GM20431 (cell line): Measurements from ENCODE around the gene SDF4.
"Not testable (repeated sequence)": the region's sequence is repeated elsewhere in the genome, so short reads cannot be mapped to it uniquely, and the experiment has no call there.

Experiments used
- in situ Hi-C: fragments of 300-500 bp; cut with MseI, MboI; formaldehyde crosslinking; loops from one replicate; pipeline ENCODE4 v1.15.0; 2020; ENCODE audit warnings: low sequenced_read_pairs; ENCODE audit not compliant: unreplicated experiment

SDF4 gene

DNA sequence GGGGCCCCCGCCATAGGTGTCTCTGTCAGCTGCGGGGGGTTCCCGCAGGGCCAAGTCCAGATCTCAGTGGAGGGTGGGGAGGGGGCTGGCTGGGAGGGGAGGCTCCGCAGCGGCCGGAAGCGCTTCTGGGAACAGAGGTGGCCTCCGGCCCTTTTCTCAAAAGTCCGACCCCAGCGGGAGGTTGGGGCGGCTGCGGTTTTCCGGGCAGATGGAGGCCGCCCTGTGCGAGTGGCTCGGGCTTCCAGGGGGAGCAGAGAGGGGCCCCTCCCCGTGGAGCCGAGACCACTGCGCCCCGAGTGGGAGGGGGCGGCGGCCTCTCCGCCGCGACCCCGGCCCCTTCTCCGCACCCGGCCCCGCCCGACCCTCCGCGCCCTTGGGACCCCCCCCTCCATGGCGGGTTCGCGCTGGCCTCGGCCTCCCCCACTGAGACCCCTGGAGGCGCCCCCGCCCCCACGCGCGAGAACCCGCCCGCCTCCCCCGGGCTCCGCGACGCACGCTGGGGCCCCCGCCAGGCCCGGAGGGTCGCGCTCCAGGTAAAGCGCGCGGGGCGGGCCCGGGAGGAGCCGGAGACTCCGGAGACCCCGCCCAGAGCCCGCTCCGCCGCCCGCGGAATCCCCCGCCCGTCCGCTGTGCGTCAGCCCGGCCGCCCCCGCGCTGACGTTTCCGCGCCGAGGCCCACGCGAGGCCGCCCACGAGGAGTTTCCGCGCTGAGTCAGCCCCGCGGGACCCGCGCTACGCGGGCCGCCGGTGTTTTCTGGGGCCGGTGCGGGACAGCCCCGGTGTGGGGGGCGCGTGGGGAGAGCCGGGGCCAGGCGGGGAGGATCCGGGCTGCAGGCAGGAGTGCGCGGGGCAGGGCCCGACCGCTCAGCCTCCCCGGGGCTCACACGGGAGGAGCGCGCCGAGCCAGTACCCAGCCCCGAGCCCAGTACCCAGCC lies 30.7 kb downstream of the SDF4 start:
- in situ Hi-C loops, result no loop called here

DNA sequence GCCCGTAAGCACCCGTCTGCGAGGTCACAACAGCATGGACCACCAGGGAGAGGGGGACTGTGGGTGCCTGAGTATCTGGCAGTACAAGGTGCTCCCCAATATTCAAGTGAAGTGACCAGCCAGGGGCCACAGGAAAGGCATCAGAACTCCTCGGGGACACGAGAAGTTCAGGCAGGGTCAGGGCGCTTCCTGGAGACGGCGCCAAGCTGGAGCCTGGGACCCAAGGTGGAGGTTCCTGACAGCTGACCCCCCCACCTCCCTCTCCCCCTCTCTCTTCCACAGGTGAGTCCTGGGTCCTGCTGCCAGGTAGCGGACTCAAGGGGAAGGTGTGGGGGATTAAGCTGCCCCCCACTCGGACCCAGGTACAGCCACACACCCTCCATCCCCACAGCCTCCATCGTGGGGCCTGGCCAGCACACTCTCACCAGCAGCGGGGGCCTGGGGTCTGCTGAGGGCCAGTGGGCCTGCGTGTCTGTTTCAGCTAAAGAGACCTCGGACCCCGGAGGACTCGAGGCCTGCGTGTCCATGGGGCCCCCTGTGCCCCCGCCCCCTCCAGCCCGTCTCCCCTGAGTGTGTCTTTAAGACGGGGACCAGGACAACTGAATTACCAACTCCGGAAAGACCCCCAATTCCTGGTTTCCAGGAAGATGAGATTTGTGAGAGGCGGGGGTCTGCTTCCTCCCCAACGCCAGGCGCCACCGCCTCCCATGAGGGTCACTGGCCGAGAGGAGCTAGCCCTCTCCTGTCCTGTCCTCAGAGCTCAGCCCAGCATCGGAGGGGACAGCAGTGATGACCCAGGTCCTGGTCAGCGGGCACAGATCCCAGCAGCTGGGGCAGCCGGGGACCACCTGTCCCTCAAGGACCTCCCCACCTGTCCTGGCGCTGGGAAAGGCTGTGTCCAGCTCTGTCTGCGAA lies 31.6 kb downstream of the SDF4 start:
- in situ Hi-C loops, result no loop called here

DNA sequence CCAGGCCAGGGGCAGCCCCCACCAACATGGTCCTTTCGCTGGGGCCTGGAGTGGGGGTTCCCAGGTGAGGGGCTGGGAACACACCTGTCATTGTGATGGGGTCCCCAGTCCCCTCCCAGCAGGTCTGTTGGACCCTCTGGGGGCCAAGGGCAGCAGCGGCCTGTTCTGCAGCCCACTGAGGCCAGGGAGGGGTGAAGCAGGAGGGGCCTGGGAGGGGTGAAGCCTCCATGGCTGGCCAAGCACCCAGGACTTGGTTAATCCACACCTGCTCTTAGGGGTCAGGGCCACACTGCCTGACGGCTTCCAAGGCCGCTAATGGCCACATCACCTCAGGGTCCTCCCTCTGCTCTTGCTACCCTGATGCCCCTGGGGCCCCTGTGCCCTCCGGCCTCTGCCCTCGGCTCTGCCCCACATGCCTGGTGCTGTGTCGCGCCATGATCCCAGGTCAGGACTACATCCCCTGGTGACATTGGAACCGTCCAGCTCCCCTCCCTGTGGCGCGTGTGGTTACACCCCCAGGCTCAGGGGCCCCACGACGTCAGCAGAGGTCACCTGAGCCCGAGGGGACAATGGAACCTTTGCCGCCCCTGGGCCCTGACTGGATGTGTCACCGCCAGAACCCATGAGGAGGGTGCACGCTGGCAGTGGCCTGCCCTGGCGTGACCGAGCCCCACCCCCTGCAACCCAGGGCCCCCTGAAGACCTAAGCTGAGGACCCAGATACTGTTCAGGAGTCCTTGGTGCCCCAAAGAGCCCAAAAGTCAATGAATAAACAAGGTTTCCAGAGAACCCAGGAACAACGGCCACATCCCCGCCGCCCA lies 32.5 kb downstream of the SDF4 start:
- in situ Hi-C loops, result no loop called here

- in situ Hi-C loops, result no loop called here
Measured at GRCh38 chr1:1198423-1199140, 33.2 kb downstream of the SDF4 start.

DNA sequence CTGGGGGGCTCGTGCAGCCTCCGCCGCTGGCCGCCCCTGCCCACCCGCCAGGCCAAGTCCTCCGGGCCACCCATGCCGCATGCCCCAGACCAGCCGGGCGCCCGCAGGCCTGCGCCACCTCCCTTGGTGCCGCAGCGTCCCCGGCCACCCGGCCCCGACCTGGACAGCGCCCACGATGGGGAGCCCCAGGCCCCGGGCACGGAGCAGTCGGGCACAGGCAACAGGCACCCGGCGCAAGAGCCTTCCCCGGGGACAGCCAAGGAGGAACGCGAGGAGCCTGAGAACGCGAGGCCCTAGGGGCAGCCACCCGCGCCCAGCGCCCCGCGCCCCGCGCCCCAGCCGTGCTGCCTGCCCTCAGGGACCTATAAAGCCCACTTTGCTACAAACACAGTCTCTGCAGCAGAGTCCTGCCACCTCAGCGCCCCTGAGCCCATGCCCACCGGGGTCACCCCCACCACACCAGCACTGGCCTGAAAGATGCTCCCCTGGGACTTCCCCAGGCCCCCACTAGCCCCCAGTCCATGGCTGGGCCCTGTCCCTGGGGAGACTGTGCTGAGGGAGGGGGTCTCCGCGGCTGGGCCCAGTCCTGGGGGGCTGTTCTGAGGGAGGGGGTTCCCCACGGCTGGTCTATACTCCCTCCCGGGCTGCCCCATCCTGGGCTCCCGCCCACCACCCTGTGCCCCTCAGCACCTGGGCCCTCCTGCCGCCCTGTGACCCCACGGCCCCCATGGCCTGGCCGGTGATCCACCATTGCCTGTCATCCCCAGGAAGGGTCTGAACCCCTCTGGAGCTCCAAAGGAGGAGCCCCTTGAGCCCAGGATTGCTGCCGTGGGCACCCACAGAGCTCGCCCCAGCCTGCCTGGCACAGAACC lies 34.0 kb downstream of the SDF4 start:
- in situ Hi-C loops, result no loop called here

DNA sequence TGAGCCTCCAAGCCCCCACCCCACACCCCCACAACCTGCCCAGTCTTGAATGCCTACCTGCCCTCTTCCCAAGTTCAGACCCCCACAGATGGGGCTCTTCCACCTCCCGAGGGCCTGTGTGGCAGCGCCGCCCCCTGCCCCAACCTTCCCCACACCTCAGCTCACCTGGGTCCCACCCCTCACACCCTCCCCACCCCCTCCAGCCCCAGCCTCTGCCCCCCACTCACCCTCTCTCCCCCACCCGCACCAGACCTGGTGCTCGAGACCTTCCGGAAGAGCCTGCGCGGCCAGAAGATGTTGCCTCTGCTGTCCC lies 34.7 kb downstream of the SDF4 start:
- in situ Hi-C loops, result no loop called here

DNA sequence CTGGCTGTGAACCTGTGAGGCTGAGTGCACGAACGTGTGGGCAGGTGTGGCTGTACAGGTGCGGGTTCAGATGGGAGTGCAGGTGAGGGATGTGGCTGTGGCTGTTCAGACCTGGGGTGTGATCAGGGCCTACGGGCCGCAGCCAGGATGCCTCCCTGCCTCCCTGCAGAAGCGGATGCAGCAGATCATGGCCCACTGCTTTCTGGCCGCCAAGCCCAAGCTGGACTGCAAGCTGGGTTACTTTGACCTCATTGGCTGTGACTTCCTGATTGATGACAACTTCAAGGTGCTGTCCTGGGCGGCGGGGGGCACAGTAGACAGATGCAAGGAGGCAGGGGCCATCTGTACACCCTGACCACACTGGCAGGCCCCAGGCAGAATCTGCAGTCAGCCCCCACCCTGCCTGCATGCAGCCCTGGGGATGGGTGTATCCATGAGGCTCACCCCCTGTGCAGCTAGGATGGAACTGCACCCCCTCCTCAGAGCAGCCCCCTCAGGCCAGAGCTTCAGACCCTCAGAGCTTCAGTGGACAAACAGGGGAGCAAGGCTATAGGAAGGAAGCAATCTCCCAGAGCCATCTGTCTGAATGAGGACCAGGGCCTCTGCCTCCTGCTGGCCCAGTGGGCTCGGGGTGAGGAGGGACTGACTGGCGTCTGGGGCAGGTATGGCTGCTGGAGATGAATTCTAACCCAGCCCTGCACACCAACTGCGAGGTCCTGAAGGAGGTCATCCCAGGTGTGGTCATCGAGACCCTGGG lies 35.2 kb downstream of the SDF4 start:
- in situ Hi-C loops, result no loop called here

- in situ Hi-C loops, result not testable (repeated sequence)
Measured at GRCh38 chr1:1195726-1196125, 36.1 kb downstream of the SDF4 start.

DNA sequence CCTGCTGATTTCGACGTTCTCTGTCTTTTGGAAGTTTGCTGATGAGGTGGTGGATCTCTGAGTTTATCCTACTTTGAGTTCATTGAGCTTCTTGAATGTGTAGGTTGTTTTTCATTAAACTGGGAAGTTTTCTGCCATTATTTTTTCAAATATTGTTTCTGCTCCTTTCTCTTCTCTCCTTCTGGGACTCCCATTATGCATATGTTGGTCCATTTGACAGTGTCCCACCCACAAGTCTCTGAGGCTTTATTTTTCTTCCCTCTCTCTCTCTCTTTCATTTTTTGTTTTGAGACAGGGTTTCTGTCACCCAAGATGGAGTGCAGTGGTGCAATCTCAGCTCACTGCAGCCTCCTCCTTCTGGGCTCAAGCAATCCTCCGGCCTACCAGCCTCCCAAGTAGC lies 37.1 kb downstream of the SDF4 start:
- in situ Hi-C loops, result no loop called here

GRCh38 chr1:1191734-1192133 lies 40.1 kb downstream of the SDF4 start:
- in situ Hi-C loops, result no loop called here

DNA sequence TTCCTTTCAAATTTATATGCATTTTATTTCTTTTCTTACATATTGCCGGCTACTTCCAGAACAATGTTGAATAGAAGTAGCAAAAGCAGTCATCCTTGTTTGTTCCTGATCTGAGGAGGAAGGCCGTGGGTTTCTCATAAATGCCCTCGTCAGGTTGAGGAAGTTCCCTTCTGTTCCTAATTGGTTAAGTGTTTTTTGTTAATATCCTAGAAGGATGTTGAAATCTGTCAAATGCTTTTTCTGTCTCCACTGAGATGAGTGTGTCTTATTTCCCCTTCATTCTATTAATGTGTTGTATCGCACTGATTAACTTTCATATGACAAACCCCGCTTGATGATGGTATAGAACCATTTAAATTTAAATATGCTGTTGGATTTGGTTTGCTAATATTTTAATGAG lies 42.7 kb downstream of the SDF4 start:
- in situ Hi-C loops, result no loop called here

DNA sequence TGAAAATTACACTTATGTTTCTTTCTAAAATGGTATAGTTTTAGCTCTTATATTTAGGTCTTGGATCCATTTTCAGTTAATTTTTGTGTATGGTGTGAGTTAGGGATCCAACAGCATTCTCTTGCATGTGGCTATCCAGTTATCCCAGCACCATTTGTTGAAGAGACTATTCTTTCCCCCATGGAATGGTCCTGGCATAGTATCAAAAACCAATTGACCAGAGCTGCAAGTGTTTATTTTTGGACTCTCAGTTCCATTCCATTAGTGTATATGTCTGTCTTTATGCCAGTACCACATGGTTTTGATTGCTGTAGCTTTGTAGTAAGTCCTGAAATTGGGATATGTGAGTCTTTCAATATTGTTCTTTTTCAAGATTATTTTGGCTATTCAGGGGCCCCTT lies 43.9 kb downstream of the SDF4 start:
- in situ Hi-C loops, result no loop called here

GRCh38 chr1:1185101-1185765 lies 46.6 kb downstream of the SDF4 start:
- in situ Hi-C loops, result no loop called here

GRCh38 chr1:1183833-1184775 lies 47.7 kb downstream of the SDF4 start:
- in situ Hi-C loops, result no loop called here

DNA sequence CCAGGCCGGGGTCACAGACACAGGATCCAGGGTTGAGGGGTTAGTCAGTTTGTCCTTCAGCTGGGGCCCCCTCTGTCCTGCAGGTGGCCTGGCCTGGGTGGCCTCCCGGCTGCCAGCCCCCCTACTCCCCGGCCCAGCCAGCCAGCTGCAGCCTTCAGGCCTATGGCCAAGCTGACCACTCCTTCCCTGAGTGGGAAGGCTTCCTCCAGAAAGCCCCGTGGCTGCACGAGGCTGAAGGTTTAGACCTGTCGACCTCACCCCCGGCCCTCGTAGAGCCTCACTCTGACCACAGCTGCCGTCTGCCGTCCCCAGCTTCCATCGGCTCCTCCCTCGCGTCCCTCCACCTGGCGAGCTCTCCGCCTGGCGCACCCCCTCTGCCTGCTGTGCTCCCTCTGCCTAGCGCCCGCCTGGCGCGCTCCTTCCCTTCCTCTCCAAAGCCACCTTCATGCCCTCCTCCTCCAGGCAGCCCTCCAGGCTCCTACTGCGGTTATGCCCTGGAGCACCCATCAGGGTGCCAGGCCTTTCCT lies 48.5 kb downstream of the SDF4 start:
- in situ Hi-C loops, result no loop called here

- in situ Hi-C loops, result no loop called here
Measured at GRCh38 chr1:1182491-1183220, 49.1 kb downstream of the SDF4 start.
